HG03280 (cell line): ENCODE measurements around the gene NTN1.

Source experiments
- ATAC-seq: cut with Tn5 transposase; IDR thresholded peaks from one replicate; pipeline ENCODE4 v1.9.1; 2021; ENCODE audit warnings: mild to moderate bottlenecking, moderate library complexity; ENCODE audit not compliant: unreplicated experiment

NTN1 gene

DNA sequence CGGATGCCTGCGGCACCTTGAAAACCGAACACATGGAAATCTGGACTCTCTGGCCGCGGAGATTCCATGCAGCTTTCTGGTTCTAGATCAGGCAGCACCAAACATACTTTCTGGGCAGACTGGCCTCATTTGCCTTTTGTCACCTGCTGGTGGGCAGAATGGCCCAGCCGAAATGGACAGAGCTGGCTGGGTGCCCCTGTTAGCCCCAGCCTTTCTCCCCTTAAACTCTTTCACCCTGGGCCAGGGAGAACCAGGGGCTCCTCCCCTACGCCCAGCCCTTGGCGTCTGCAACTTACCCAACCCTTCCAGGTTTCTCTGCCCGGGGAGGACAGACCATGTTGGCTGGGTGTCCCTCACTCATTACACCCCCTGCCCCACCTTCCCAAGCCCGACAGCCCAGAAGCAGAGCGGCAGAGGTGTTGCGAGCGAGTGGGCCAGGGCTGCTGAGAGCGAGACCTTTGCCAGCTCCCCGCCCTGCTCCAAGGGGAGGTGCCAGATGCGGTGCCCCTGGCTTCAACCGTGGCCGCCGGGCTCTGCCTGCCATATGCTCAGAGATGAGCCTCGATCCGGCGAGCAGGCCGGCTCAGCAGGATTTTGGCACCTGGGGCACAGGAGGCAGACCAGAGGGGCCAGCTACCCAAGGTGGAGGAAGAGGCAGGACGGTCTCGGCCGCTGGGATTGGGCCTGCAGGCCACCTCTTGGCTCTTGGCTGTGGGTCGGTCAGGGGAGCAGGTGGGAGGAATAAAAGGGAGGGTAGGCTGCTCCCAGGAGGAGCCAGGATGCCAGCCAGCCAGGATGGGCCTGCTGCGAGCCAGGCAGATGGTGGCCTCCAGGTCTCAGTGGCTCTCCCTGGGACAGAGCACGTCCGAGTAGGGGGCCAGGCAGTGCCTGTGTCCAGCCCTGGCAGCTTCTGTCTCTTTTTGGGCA, 191.3 kb downstream of the NTN1 start:
- no peak for ATAC-seq

DNA sequence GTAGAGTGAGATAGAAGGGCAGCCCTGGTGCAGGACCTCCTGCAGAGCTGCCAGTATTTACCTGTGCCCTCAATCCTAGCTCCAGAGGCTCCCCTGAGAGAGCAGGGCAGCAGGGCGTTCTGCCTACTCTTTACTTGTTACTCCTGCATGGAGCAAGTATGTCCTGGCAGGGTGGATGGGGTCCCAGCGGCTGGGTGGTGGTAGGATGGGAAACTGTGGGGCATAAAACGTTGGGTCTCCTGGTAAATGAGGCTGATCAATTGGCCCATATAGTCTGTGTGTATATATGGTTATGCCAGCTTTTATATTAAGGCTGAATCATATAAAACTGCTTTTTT, 192.0 kb downstream of the NTN1 start:
- no peak for ATAC-seq

DNA sequence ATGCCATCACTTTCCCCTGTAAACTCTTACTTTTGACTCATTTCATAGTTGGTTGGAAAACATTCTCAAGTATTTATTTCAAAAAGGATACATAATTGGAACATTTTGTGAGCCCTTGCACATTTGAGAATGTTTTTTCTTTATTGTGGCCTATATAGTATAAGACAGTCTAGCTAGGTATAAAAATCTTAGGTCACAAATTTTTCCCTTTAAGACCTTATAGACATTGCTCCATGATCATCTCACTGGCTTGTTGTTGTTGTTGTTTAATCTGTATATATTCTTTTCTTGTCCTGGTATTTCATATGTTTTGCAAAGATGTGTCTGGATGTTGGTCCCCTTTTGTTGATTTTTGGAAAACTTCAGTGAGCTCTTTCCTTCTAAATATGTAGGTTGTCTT, 194.2 kb downstream of the NTN1 start:
- no peak for ATAC-seq

DNA sequence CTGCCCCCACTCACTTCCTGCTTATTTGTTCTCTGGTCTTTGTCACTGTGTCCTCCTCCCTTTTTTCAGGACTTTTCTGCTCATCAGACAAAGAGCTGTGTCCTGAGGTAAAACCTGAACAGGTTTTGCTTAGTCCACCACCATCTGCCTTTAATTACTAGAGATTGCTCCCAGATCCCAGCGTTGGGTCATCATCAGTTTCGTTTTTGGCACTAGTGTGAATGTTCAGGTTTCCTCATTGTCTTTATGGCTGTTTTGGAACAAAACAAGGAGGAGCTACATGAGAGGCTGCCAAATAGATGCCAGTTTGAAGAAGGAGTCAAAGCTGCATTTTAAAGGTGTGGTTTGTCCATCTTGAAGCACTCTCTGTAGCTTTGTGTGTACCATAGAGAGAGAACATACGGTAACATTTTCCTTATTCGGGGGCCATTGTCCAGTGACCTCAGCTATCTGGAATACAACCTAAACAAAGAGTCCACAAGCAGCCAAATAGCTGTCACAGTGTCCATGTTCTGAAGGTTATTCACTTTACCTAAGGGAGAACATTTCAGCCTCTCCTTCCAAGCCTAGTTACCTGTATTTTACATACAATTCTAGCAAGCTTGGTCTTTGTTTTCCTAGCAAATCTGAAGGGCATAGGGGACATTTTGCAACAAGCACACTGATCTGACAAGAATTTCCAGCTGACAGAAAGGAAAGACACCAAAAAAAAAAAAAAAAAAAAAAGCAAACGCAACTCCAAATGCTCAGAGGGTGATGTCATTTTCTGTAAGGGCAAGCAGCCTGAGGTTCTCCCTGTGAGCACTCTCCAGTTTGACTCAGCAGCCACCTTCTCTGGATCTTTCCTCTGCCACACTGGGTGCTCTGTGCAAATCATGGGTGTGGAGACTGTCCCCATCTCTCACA, 196.1 kb downstream of the NTN1 start:
- ATAC-seq: no peak

DNA sequence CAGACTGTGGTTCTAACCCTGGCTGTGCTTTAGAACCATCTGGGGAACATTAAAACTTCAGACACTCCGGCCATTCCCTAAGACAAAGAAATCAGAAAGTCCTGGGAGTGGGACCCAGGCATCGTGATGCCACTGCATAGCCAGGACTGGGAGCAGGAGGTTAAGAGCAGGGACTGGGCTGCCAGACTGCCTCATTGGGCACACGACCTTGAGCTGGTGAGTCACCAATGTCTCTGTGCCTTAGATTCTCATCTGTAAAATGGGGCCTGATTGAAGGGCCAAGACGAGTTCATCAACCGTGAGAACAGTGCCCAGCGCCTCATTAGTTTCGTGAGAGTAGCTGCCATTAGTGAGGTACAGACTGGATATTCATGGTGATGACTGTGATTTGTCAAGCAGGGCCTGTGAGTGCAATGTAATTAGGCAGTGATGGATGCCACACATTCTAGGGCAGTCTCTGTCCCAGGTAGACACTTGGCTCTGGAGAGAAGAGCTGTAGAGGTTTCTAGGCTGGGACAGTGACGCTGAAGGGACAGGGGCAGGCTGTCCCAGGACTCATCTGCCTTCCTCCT, 196.8 kb downstream of the NTN1 start:
- ATAC-seq: no peak

DNA sequence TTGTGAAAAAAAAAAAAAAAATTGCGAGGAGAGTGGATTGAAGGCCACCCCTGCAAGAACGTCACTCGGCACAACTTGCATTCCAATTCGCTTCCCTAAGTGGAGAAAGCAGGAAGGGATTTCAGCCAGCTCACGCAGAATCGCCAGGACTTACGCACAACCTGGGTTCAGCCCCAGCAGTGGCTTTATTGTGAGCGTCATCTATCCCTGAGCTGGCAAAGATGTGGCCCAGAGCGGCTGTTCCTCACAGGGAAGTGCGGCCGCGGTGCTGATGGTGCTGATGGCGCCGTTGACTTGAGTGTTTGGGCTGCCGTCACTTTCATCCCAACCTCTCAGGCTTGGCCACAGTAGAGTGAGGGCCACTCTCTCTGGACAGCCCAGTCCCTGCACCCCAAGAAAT, 197.6 kb downstream of the NTN1 start:
- no peak for ATAC-seq

DNA sequence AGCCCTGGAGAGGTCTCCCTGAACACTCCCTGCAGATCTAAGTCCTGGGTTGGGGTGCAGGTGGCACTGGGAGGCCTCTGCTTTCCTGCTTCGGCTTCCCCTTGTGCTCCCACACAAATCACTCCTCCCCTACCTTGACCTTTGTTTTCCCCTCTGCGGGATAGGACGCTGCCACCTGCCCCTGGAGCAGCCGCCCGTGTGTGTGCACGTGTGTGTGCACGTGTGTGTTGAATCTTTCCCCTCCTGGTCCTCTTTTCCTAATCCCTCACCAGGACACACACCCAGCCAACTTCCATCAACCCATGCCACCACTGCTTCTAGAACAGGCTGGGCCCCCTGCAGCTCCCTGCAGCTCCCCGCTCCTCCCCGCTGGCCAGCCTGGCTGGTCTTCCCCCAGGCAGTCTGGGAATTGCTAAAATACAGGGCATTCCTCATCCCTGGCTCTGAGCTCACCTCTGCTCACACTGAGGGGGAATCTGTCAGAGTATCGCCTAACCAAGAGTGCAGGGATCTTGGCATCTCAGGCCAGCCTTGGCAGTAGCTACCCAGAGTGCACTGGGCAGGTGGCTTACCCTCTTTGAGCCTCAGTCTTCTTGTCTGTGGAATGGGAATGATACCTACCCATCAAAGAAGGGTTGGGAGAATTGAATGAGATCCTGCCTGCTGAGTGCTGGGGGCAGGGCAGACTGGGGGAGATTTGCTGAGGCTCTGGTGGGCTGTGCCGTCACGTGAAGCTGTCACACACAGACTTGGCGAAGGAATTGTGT, 198.5 kb downstream of the NTN1 start:
- ATAC-seq: no peak

DNA sequence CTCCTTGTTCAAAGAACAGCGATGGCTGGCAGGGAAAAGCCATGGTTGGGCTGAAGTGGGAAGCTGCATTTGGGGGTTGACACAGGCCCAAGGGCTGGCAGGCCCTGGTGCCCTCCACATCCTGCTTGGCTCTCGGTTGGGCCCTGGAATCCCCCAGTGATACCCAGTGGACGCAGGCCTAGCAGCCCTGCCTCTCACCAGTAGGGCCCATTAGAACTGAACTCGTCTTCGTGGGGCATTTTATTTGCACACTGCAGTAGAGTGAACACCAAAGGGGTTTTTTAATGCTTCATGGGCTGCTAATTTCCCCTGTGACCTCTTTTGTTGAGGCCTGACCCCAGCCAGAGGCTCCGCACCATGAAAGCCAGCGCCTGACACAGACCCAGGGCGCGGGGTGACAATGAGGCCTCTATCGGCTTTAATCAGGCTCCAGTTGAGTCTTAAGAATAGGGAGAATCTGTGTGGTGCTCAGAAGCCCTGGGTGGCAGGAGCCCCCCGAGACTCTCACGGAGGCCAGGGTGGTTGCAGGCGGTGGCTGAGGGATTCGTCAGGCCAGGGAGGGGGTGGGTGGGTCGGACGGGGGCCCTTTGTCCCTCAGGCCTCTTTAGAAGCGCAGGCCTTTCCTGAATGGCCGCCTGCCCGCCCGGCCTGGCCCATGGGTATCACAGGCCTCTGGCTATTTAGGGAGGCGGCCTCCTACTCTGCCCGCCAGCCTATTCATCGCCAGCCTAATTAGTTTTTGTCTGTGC, 199.3 kb downstream of the NTN1 start:
- ATAC-seq: no peak

DNA sequence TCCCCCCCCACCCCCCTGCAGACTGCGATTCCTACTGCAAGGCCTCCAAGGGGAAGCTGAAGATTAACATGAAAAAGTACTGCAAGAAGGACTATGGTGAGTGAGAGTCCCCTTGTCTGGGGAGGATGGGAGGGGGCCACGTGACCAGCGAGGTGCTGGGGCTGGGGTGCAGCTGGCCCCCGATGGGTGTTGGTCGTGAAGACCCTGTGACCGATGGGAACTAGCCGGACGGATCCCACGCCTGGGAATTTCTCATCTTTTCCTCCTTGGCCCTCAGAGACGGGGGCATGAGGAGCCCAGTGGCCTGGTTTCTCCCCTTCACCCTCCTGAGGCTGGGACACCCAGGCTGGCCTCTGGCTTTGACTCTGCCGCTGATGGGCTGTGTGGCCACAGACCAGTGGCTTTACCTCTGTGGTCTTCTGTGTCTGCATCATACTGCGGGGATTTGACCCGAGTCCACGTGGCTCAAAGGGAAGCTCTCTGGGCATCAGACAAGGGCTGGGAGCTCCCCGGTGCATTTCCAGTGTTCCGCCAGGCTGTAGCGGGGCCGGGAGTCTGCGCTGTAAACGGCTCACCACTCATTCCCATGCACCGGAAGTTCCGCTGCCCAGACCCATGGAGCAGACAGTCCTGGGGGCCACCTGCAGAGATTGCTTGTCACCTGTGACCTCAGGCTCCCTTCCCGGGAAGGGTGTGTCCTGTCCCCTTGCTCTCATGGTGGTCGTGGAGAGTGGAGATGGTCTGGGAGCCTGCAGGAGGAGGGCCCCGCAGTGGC, 200.0 kb downstream of the NTN1 start:
- no peak for ATAC-seq

DNA sequence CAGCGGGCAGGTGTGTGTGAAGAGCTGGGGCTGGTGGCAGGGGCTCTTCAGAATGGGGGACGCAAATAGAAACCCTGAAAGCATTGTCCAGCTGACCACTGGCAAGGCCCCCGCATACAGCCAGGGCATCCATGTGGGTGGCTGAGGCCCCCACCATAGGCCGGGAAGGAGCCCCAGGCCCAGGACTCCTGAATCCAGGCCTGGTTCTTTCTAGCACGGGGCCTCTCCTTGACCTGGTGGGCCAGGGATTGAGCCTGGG, 200.5 kb downstream of the NTN1 start:
- no peak for ATAC-seq

DNA sequence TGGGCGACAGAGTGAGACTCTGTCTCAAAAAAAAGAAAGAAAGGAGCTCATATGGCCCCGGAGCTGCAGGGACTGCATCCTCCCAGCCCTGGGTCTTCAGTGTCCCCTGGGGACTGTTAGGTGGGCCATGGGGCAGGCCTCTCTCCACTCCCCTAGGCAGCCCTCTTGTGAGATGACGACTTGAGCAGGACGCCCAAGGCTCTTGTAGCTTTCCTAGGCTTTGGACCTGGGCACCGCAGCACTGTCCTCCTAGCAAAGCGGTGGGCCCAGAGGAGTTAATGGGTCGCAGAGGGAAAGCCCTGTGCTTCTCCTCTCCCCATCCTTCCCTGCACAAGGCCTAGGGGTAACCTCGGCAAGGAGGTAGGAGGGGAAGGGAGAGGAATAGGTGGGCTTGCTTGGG, 202.2 kb downstream of the NTN1 start:
- no peak for ATAC-seq

DNA sequence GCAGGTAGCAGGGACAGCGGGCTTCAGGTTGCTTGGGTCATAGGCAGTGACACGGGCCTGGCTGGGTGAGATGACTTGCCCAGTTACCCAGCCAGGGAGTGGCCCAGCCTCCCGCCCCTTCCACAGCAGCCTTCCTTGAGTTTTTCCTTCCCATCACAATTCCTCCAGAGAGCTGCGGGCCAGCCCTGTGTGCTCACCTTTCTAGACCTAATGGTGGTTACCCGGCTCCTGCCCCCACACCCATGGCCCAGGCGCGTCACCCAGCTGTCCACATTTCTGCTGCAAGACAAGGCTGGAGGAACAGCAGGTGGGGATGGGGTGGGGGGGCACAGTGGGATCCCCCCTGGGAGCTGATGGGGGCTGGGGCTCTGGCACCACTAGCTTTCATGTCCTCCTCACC, 203.2 kb downstream of the NTN1 start:
- no peak for ATAC-seq

DNA sequence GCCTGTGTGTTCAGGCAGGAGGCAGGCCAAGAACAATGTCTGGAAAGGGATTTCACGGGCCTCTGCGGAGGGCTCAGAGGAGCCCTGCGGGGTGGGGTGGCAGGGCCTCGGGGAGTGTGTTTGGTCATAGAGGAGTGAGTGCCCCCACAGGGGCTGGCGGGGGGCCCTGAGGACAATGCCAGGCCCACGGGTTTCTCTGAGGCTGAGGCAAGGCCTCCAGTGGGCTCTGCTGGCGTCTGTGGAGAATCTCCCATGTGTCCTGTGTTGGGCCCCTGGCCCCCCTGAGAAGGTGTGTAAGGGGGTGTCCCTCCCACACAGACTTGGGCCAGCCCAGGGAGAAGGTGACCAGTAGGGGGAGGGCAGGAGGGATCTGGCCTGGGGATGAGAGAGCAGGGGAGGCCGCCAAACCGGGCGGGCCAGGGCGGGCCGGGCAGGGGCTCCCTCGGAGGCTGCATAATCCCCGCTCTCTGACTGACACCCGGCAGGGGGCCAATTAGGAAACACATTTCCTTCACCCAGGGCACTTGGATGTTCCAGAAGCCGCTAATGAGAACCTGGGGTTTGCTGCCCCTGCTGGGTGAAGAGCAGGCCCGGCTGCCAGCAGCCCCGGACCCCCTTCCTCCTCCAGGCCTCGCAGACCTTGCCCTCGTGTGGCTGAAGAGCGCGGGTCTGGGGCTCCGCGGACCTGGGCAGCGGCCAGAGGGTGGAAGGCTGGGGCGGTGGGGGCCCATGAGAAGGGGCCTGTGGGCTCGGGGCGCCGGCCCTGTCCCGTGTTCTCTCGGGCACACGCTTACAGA, 204.2 kb downstream of the NTN1 start:
- ATAC-seq: no peak

DNA sequence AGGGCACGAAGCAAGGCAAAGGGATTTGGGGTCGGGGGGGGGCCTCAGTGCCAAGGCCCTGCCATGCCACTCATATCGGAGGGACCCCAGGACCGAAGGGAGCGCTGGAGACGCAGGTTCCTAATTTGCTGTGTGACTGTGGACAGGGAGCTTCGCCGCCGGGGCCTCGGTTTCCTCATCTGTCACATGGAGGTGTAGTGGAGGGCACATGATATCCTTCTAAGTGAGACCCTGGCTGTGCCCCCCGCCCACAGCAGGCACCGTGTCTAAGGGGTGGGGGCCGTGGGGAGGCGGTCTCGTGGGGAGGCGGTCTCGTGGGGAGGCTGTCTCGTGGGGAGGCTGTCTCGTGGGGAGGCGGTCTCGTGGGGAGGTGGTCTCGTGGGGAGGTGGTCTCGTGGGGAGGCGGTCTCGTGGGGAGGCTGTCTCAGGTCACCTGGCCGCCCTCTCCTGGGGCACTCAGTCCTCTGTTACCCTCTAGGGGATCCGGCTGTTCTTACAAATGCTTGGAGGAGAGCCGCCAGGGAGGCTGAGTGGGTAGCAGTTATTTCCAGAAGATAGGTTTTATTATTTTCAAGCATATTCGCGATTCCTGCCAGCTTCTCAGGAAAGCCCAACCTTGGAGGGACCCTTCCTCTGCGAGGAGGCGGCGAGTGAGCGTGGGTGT, 205.0 kb downstream of the NTN1 start:
- no peak for ATAC-seq

DNA sequence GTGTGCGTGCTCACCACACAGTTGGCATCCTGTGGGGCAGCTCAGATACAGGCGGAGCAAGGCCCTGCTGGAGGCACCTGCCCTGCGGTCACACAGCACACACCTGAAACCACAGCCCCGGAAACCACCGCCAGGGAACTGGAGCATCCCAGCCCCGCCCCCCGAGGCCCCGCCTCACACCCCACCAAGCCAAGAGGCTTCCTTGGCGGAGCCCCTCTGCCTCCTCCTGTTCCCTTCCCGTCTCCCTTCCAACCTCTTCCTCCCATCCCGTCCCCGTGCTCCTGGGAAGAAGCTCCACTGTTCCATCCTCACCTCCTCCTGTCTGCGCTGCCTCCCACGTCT, 205.5 kb downstream of the NTN1 start:
- no peak for ATAC-seq

DNA sequence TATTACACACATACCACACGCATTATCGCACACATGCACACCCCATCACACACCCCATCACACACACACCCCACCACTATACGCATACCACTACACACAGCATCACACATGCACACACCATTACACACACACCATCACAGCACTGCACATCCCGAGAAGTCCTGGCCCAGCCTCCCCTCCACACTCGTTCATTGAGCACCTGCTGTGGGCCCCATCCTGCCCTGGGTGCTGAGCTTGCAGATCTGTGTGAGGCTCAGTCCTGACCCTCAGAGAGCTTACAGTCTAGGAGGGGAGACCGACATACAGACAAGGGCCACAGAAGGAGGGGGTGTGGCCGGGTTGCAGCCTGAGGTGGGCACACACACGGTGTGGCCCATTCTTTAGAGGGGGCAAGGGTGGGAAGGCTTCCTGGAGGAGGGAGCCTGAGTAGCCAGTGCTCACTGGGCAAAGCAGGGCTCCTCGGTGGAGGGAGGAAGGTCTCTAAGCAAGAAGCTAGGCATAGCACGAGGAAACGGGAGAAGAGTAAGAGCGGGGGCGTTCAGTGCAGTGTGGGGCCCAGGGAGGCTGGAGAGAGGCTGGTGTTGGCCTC, 206.6 kb downstream of the NTN1 start:
- ATAC-seq: no peak

DNA sequence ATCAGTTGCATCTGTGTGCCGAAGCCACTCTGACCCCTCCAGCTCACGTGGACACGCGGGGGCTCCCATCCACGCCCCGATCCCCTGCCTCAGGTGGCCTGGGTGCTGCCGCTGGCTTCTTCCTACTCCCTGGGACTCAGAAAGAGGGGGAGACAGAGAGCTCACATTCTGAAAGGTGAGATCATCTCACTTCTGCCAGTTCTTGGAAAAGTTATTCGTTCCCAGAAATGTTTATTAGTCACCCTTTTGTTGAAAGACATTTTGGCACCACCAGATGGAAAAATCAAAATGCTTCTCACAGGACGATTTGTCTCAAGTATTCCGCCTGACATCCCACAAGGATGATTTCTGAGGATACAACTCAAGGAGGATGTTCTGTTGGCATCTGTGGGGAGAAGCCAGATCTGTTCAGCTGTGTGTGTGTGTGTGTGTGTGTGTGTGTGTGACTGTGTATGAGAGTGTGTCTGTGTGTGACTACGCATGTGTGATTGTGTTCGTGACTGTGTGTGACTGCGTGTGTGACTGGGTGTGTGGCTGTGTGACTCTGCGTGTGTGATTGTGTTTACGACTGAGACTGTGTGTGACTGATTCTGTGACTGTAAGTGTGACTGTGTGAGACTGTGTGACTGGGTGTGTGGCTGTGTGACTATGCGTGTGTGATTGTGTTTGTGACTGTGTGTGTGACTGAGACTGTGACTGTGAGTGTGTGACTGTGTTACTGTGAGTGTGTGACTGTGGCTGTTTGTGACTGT, 207.3 kb downstream of the NTN1 start:
- ATAC-seq: no peak
